GM18873 (cell line): Measurements from ENCODE around the gene NARF.
"Not testable (repeated sequence)": the region's sequence is repeated elsewhere in the genome, so short reads cannot be mapped to it uniquely, and the experiment has no call there.

Experiments
- ATAC-seq: cut with Tn5 transposase; IDR thresholded peaks from one replicate; pipeline ENCODE4 v1.9.1; 2021; ENCODE audit warnings: mild to moderate bottlenecking, moderate library complexity, moderate number of reproducible peaks; ENCODE audit not compliant: unreplicated experiment, low FRiP score

The NARF gene

DNA sequence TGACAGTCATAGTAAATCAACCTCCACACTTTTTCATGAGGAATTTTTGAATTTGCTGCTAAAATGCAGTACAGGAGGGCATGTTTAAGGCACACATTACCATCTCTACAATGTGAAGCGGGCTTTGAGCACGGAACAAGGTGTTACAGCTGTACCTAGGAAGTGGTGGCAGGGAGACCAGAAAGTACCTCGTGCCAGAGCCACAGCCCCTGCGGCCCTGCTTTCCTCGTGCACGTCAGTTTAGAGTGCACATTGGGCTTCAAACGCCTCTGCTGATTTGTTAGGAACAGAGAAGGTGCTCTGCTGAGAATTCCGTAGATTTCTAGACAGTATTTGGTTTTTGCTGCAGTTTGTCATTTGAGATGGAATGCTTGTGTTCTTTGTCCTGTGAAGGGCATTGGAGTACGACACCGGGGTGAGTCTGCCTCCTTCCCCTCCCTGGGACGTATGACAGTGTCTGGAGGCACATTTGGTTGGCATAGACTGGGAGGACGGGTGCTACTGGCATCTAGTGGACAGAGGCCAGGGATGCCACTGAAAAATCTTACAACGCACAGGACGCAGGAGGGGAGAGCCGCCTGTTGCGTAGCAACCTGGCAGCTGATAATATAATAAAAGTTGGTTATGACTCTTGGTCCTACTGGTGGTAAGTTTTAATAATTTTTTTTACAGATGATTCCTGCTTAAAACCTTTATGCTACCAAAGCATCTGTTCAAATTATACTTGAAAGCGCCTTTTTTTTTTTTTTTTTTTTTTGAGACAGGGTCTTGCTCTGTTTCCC, 70.1 kb downstream of the NARF start:
- no peak for ATAC-seq

GRCh38 chr17:82529914-82530300, 71.4 kb downstream of the NARF start:
- no peak for ATAC-seq

DNA sequence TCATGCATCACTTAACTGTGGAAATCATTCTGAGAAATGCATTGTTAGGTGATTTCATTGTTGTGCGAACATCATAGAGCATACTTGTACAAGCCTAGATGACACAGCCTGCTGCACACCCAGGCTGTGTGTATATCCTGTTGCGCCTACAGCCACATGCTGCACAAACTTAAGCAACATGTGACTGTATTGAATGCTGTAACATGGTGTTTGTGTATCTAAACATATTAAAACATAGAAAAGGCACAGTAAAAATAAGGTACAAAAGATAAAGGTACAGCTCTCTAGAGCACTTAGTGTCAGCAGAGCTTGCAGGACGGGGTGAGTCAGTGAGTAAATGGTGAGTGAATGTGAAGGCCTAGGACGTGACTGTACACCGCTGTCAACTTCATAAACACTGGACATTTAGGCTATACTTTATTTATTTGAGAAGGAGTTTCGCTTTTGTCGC, 72.9 kb downstream of the NARF start:
- ATAC-seq = no peak

DNA sequence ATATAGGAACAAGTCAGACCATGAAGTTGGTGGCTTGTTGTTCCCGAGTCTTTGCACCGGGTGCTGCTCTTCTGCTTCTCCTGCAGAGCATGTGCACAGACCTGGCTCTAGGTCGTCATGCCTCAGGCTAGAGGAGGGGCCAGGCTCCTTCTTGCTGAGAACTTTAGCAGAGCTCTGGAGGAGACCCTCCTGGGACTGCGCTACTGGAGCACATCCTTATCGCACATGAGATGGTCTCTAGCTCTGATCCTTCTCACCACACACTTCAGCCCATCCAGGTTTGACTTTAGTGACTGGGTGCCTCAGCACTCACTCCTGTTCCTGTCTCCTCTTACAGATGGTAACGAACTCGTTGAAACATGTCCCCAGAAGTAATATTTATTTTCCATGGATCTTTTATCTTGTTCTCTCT, 75.9 kb downstream of the NARF start:
- ATAC-seq = no peak

GRCh38 chr17:82536512-82537201, 78.1 kb downstream of the NARF start:
- no peak for ATAC-seq

GRCh38 chr17:82537228-82537627, 78.7 kb downstream of the NARF start:
- not testable (repeated sequence) for ATAC-seq

DNA sequence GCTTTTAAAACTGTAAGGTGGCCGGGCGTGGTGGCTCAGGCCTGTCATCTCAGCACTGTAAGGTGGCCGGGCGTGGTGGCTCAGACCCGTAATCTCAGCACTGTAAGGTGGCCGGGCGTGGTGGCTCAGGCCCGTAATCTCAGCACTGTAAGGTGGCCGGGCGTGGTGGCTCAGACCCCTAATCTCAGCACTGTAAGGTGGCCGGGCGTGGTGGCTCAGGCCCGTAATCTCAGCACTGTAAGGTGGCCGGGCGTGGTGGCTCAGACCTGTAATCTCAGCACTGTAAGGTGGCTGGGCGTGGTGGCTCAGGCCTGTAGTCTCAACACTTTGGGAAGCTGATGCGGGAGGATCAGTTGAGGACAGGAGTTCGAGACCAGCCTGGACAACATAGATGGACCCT, 80.5 kb downstream of the NARF start:
- not testable (repeated sequence) for ATAC-seq
